Colonic mucosa (tissue), 4 donors: ENCODE measurements around the gene TTN. TPM values are rescaled to one million over a fixed set of nuclear protein-coding genes. Genes with fewer than 3 reads are reported as not detected.

ENCODE experiments used
- DNase-seq: peaks from one replicate; pipeline ENCODE4 v3.0.0-alpha.2; 2020
- H3K27ac ChIP-seq: fragments of 200-600 bp; one replicate; pipeline ENCODE4 v1.8.0; 2021
- H3K27me3 ChIP-seq: fragments of 200-600 bp; one replicate; pipeline ENCODE4 v1.8.0; 2021
- H3K36me3 ChIP-seq: fragments of 200-600 bp; one replicate; pipeline ENCODE4 v1.8.0; 2021
- H3K4me1 ChIP-seq: fragments of 200-600 bp; one replicate; pipeline ENCODE4 v1.8.0; 2021; ENCODE audit warnings: mild to moderate bottlenecking
- H3K4me3 ChIP-seq: fragments of 200-600 bp; one replicate; pipeline ENCODE4 v1.8.0; 2021
- H3K9ac ChIP-seq, 2 donors: one replicate each; pipeline ENCODE4 v1.7.0; 2013; ENCODE audit warnings: control low read depth in 2 of 2, low read depth in 2 of 2, low read length in 2 of 2
- H3K9me3 ChIP-seq: fragments of 200-600 bp; one replicate; pipeline ENCODE4 v1.8.0; 2021
- CTCF ChIP-seq: fragments of 200-600 bp; IDR thresholded peaks from one replicate; pipeline ENCODE4 v1.8.0; 2022; ENCODE audit warnings: antibody characterized with exemption, mild to moderate bottlenecking
- intact Hi-C: fragments of 100-400 bp; cut with DNase I; formaldehyde crosslinking; loops from one replicate; pipeline ENCODE4 v1.14.1; 2022
- total RNA-seq, 2 donors: library from RNA; stranded (reverse); fragmentation: NEBNext Ultra II Directional in 1 of 2; extraction: Animal tissue kit (Norgen Biotek cat#: 25700) in 1 of 2; gene quantifications; one replicate each; pipeline ENCODE4 v1.2.1, GENCODE V29; 2021
- donor health status: healthy.
- donor health status: DM: no; HTN: no; CAD: no.
- donor health status: DM: no; HTN: no; CAD: no.

The TTN gene
- total RNA-seq, 2 donors from 2014 or later = 0.99 to 1.8 TPM

GRCh38 chr2:178579006-178579405 is 228.2 kb downstream of the TTN start:
- intact Hi-C loops = no loop called here
- H3K27me3 ChIP-seq = no peaks in the 10 kb centered on the region
- H3K9ac ChIP-seq = no peak overlapping the region
- no peak for DNase-seq
- H3K4me1 ChIP-seq = no peaks in the 10 kb centered on the region
- no peaks in the 10 kb centered on the region for H3K36me3 ChIP-seq
- no peaks in the 10 kb centered on the region for H3K9me3 ChIP-seq
- no peak overlapping the region for H3K4me3 ChIP-seq
- no peak for TF ChIP-seq CTCF
- no peak overlapping the region for H3K27ac ChIP-seq

- Histone ChIP-seq H3K4me3 (no peak overlapping the region), H3K27ac (no peak overlapping the region), H3K9ac (no peak overlapping the region), H3K36me3 (no peaks in the 10 kb centered on the region), H3K9me3 (no peaks in the 10 kb centered on the region), H3K27me3 (no peaks in the 10 kb centered on the region), H3K4me1 (no peaks in the 10 kb centered on the region)
- no peak for TF ChIP-seq CTCF
- intact Hi-C loops = no loop called here
- DNase-seq = no peak
These were observed 232.4 kb downstream of the TTN start for GRCh38 chr2:178574789-178575188.

DNA sequence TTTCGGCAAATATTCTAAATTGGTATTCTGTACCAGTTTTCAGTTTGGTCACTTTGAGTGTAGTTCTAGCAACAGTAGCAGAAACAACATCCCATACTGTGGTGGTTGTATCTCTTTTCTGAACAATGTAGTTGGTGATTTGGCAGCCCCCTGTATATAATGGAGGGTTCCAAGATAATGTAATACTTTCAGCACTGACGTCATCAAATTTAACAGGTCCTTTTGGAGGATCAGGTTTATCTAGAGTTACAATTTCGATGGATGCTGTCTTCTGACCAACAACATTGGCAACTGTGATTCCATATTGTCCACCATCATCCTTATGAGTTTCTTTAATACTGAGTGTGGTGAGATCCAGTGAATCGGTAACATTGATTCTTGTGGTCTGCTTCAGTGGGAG is 239.0 kb downstream of the TTN start:
- H3K27ac ChIP-seq = no peak overlapping the region
- H3K9ac ChIP-seq = no peak overlapping the region
- no peaks in the 10 kb centered on the region for H3K4me1 ChIP-seq
- no peaks in the 10 kb centered on the region for H3K27me3 ChIP-seq
- TF ChIP-seq CTCF = no peak
- DNase-seq = no peak
- no peak overlapping the region for H3K4me3 ChIP-seq
- H3K36me3 ChIP-seq = no peaks in the 10 kb centered on the region
- no peaks in the 10 kb centered on the region for H3K9me3 ChIP-seq
- intact Hi-C loops = no loop called here

GRCh38 chr2:178553047-178553446 is 254.2 kb downstream of the TTN start:
- H3K27me3 ChIP-seq = no peaks in the 10 kb centered on the region
- H3K4me3 ChIP-seq = no peak overlapping the region
- H3K9ac ChIP-seq = no peak overlapping the region
- H3K36me3 ChIP-seq = no peaks in the 10 kb centered on the region
- no peak for TF ChIP-seq CTCF
- intact Hi-C loops = no loop called here
- H3K9me3 ChIP-seq = no peaks in the 10 kb centered on the region
- no peaks in the 10 kb centered on the region for H3K4me1 ChIP-seq
- DNase-seq = no peak
- H3K27ac ChIP-seq = no peak overlapping the region

GRCh38 chr2:178550352-178550751 is 256.9 kb downstream of the TTN start:
- intact Hi-C loops = no loop called here
- TF ChIP-seq CTCF = no peak
- Histone ChIP-seq H3K36me3 (no peaks in the 10 kb centered on the region), H3K4me3 (no peak overlapping the region), H3K27me3 (no peaks in the 10 kb centered on the region), H3K4me1 (no peaks in the 10 kb centered on the region), H3K27ac (no peak overlapping the region), H3K9me3 (no peaks in the 10 kb centered on the region), H3K9ac (no peak overlapping the region)
- DNase-seq = no peak

DNA sequence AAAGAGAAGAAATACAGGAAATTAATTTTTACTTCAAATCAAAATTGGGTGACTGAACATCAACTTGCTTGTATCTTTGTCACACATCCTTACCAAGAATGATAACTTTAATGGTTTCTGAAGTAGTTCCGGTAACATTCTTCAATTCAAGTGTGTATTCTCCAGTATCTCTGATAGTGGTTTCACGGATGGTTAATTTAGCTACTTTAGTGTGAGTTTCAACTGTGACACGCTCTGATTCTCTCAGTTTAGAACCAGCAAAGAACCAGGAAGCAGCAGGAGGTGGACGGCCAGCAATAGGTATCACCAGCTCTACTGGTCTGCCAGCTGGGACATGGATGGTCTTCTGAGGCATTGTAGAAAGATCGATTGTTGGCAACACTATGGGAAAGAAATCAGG is 264.7 kb downstream of the TTN start:
- no peak for DNase-seq
- Histone ChIP-seq H3K4me3 (no peak overlapping the region), H3K27ac (no peak overlapping the region), H3K9me3 (no peaks in the 10 kb centered on the region), H3K36me3 (no peaks in the 10 kb centered on the region), H3K9ac (no peak overlapping the region), H3K4me1 (no peaks in the 10 kb centered on the region), H3K27me3 (no peaks in the 10 kb centered on the region)
- TF ChIP-seq CTCF = no peak
- intact Hi-C loops = no loop called here
